Neural crest cell (in vitro differentiated cells): ENCODE results near the gene FURIN. TPM values are rescaled to one million over a fixed set of nuclear protein-coding genes. Genes with fewer than 3 reads are reported as not detected.
A peak's percentile ranks its signal among the peaks of the same experiment; 100 is the strongest.
"Not testable (repeated sequence)": the region's sequence is repeated elsewhere in the genome, so short reads cannot be mapped to it uniquely, and the experiment has no call there.

ENCODE experiments used
- DNase-seq: peaks from one replicate; pipeline ENCODE4 v3.0.0; 2021; ENCODE audit warnings: low read depth, mixed read lengths, low spot score
- H3K27ac Mint-ChIP-seq: one replicate; pipeline ENCODE4 v1.8.0; 2021; ENCODE audit warnings: mild to moderate bottlenecking, mixed read lengths; ENCODE audit not compliant: unreplicated experiment
- H3K27me3 Mint-ChIP-seq: 2 replicates; pipeline ENCODE4 v1.8.0; 2021; ENCODE audit warnings: low read depth, mild to moderate bottlenecking, mixed read lengths
- H3K36me3 Mint-ChIP-seq: 2 replicates; pipeline ENCODE4 v1.8.0; 2021; ENCODE audit warnings: low read depth, mild to moderate bottlenecking, mixed read lengths
- H3K4me1 Mint-ChIP-seq: 2 replicates; pipeline ENCODE4 v1.8.0; 2021; ENCODE audit warnings: mixed read lengths
- H3K4me3 Mint-ChIP-seq: one replicate; pipeline ENCODE4 v1.8.0; 2021; ENCODE audit warnings: mild to moderate bottlenecking, mixed read lengths
- H3K9me3 Mint-ChIP-seq: 2 replicates; pipeline ENCODE4 v1.8.0; 2021; ENCODE audit warnings: mixed read lengths
- total RNA-seq: library from RNA; stranded (reverse); gene quantifications from 2 replicates; pipeline ENCODE4 v1.2.1, GENCODE V29; 2021
- TF ChIP-seq, protein P1 (sequence below): fragments of 200-600 bp; sonication (generic); conservative IDR thresholded peaks from 2 replicates; pipeline ENCODE4 v1.5.0; 2021; ENCODE audit warnings: antibody characterized with exemption, mild to moderate bottlenecking

The FURIN gene
- total RNA-seq, 1 donor from 2014 or later, result 15.7 TPM

- Mint-ChIP-seq H3K36me3 (no peaks in the 10 kb centered on the region), H3K4me3 (no peak overlapping the region), H3K27ac (no peak overlapping the region), H3K27me3 (peaks cover 2% of the 10 kb centered on the region), H3K4me1 (peaks cover 6% of the 10 kb centered on the region), H3K9me3 (no peaks in the 10 kb centered on the region)
- TF ChIP-seq, protein P1, sequence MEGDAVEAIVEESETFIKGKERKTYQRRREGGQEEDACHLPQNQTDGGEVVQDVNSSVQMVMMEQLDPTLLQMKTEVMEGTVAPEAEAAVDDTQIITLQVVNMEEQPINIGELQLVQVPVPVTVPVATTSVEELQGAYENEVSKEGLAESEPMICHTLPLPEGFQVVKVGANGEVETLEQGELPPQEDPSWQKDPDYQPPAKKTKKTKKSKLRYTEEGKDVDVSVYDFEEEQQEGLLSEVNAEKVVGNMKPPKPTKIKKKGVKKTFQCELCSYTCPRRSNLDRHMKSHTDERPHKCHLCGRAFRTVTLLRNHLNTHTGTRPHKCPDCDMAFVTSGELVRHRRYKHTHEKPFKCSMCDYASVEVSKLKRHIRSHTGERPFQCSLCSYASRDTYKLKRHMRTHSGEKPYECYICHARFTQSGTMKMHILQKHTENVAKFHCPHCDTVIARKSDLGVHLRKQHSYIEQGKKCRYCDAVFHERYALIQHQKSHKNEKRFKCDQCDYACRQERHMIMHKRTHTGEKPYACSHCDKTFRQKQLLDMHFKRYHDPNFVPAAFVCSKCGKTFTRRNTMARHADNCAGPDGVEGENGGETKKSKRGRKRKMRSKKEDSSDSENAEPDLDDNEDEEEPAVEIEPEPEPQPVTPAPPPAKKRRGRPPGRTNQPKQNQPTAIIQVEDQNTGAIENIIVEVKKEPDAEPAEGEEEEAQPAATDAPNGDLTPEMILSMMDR, result no peak
- DNase-seq, result no peak
Observed at GRCh38 chr15:90823455-90823974, 44.9 kb upstream of the FURIN start.

- H3K27ac Mint-ChIP-seq, result peak overlapping the region; percentile 62
- H3K27me3 Mint-ChIP-seq, result not testable (repeated sequence)
Observed at GRCh38 chr15:90825115-90825899, 43.1 kb upstream of the FURIN start.

GRCh38 chr15:90826206-90826885 lies 42.0 kb upstream of the FURIN start:
- not testable (repeated sequence) for H3K9me3 Mint-ChIP-seq, H3K36me3 Mint-ChIP-seq, H3K27me3 Mint-ChIP-seq, DNase-seq, H3K4me3 Mint-ChIP-seq, H3K4me1 Mint-ChIP-seq, H3K27ac Mint-ChIP-seq

More at GRCh38 chr15:90825115-90825899, 43.1 kb upstream of the FURIN start:
- not testable (repeated sequence) for H3K4me1 Mint-ChIP-seq, DNase-seq, H3K4me3 Mint-ChIP-seq, H3K9me3 Mint-ChIP-seq, H3K36me3 Mint-ChIP-seq

DNA sequence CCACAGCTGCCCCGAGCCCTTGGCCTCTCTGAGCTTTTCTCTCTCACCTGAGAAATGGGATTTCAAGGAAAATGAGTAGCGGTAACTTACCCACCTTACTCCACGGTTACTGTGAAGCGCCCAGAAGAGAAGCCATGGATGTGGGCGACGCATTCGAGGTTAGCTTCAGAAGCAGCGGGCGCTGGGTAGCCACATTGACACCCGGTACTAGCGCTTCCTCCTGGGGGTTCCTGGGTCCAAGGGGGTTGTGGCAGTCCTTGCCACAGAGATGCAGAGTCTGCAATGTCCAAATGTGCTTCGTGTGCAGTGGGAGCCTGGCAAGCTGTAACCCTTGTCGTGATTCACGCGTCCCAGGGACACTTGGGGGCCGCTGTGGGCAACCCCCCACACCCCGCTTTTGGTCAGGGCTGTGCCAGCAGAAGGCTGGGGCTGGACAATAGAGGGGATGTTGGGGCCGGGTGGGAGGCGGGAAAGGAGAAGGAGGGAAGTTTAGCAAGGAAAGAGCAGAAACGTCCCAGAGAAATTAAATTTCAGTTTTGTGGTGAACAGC lies 41.4 kb upstream of the FURIN start:
- no peaks in the 10 kb centered on the region for H3K9me3 Mint-ChIP-seq
- no peaks in the 10 kb centered on the region for H3K36me3 Mint-ChIP-seq
- TF ChIP-seq, protein P1, result no peak
- no peak overlapping the region for H3K4me3 Mint-ChIP-seq
- DNase-seq, result no peak
- H3K4me1 Mint-ChIP-seq, result peaks cover 6% of the 10 kb centered on the region
- H3K27me3 Mint-ChIP-seq, result peaks cover 2% of the 10 kb centered on the region
- no peak overlapping the region for H3K27ac Mint-ChIP-seq

GRCh38 chr15:90828111-90828510 lies 40.3 kb upstream of the FURIN start:
- DNase-seq, result no peak
- Mint-ChIP-seq H3K9me3 (no peaks in the 10 kb centered on the region), H3K4me3 (no peak overlapping the region), H3K27me3 (no peaks in the 10 kb centered on the region), H3K4me1 (peaks cover 6% of the 10 kb centered on the region), H3K27ac (no peak overlapping the region), H3K36me3 (no peaks in the 10 kb centered on the region)
- TF ChIP-seq, protein P1, result no peak

DNA sequence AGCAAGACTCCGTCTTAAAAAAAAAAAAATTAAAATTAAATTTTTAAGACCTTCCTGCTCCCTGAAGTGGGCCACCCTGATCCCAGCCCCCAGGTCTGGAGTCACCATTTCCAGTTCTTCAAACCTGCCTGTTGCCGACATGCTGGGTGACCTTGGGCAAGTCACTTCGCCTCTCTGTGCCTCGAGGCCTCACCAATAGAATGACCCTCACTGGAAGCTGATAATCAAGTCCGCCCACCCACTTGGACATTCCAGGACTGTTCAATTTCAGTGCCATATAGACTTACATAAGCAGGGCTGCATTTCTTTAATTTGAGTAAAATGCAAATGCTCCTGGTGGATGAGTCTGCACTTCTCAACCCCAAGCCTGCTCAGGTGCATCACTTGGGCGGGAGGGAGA lies 39.3 kb upstream of the FURIN start:
- H3K4me1 Mint-ChIP-seq, result peaks cover 5% of the 10 kb centered on the region
- no peaks in the 10 kb centered on the region for H3K9me3 Mint-ChIP-seq
- no peak for DNase-seq
- no peaks in the 10 kb centered on the region for H3K36me3 Mint-ChIP-seq
- H3K27ac Mint-ChIP-seq, result no peak overlapping the region
- H3K4me3 Mint-ChIP-seq, result no peak overlapping the region
- no peaks in the 10 kb centered on the region for H3K27me3 Mint-ChIP-seq
- TF ChIP-seq, protein P1, result no peak
